Measurements from ENCODE around the gene APBA1. TPM values are rescaled to one million over a fixed set of nuclear protein-coding genes. Genes with fewer than 3 reads are reported as not detected.
"Not testable (repeated sequence)": the region's sequence is repeated elsewhere in the genome, so short reads cannot be mapped to it uniquely, and the experiment has no call there.

APBA1 gene
- total RNA-seq, 1 donor from 2014 or later: 3.4 TPM

DNA sequence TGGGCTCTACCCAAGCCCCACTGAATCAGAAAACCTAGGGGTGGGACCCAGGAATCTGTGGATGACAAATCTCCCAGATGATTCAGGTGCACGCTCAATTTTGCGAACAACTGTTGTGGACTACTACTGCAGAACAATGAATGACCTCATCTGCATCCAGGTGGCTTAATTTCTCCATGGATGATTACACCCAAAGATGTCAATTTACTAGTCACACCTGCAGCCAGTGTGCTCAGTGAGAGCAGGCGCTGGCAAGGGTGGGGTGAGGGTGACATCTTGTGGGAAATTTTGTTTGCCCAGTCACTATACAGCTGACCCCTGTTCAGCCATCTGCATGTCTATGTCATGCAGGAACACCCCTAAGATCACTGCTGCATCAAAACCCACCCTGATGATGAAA lies 229.0 kb downstream of the APBA1 start:
- peaks cover 11% of the 10 kb centered on the region for H3K4me1 ChIP-seq
- no peak for DNase-seq (ENCODE audit: low spot score)
- no peaks in the 10 kb centered on the region for H3K79me2 ChIP-seq (ENCODE audit: low read depth)
- no peak overlapping the region for H2AFZ ChIP-seq (replicated peaks)
- no peaks in the 10 kb centered on the region for H3F3A ChIP-seq (ENCODE audit: low read depth)
- H3K27ac Mint-ChIP-seq: no peak overlapping the region
- H3K27me3 Mint-ChIP-seq (ENCODE audit: insufficient read depth, low read depth): peaks cover 11% of the 10 kb centered on the region
- H3K36me3 ChIP-seq: no peaks in the 10 kb centered on the region
- H3K4me2 ChIP-seq: no peak overlapping the region
- H3K9ac ChIP-seq: no peak overlapping the region
- no peaks in the 10 kb centered on the region for H3K9me3 ChIP-seq (ENCODE audit: low read depth)
- H3K36me3 Mint-ChIP-seq: peaks cover 4% of the 10 kb centered on the region
- no peaks in the 10 kb centered on the region for H4K20me1 ChIP-seq (ENCODE audit: low read depth)
- peaks cover 44% of the 10 kb centered on the region for H3K4me1 Mint-ChIP-seq
- TF ChIP-seq, protein P1, sequence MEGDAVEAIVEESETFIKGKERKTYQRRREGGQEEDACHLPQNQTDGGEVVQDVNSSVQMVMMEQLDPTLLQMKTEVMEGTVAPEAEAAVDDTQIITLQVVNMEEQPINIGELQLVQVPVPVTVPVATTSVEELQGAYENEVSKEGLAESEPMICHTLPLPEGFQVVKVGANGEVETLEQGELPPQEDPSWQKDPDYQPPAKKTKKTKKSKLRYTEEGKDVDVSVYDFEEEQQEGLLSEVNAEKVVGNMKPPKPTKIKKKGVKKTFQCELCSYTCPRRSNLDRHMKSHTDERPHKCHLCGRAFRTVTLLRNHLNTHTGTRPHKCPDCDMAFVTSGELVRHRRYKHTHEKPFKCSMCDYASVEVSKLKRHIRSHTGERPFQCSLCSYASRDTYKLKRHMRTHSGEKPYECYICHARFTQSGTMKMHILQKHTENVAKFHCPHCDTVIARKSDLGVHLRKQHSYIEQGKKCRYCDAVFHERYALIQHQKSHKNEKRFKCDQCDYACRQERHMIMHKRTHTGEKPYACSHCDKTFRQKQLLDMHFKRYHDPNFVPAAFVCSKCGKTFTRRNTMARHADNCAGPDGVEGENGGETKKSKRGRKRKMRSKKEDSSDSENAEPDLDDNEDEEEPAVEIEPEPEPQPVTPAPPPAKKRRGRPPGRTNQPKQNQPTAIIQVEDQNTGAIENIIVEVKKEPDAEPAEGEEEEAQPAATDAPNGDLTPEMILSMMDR (IDR thresholded peaks at IDR 0.05): no peak
- TF ChIP-seq EZH2phosphoT487 (IDR thresholded peaks at IDR 0.05): no peak
- no peak for TF ChIP-seq EZH2 (IDR thresholded peaks at IDR 0.05)
- H3K4me3 ChIP-seq: no peak overlapping the region
- no peaks in the 10 kb centered on the region for H3K27me3 ChIP-seq
- H3K4me3 Mint-ChIP-seq: no peak overlapping the region
- H3K9me3 Mint-ChIP-seq: peaks cover 10% of the 10 kb centered on the region
- no peak overlapping the region for H3K27ac ChIP-seq

DNA sequence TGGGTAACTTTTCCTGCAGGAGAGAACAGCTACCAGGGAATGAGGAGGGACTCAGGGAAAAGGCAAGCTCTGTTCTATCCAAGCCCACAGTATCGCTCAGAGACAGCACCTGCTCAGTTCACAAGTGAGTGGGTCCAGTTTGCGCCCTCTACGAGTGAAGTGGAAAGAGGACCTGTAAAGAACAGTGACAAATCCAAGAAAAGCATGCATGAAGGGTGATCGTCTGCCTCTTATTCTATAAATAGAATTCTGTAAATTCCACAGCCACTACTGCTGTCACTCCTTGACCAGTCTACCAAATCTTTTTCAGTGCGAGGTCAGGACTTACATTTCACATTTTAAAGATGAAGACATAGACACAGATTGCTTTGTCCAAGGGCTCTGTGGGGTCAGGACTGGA lies 229.7 kb downstream of the APBA1 start:
- H3K27me3 Mint-ChIP-seq (ENCODE audit: insufficient read depth, low read depth): peaks cover 9% of the 10 kb centered on the region
- no peak overlapping the region for H3K4me3 Mint-ChIP-seq
- Histone ChIP-seq H3K27me3 (no peaks in the 10 kb centered on the region), H3K9me3 (ENCODE audit: low read depth) (no peaks in the 10 kb centered on the region), H3K9ac (no peak overlapping the region), H3K4me2 (no peak overlapping the region), H3K27ac (no peak overlapping the region), H4K20me1 (ENCODE audit: low read depth) (no peaks in the 10 kb centered on the region), H3K4me1 (peaks cover 11% of the 10 kb centered on the region), H2AFZ (replicated peaks) (no peak overlapping the region), H3K79me2 (ENCODE audit: low read depth) (no peaks in the 10 kb centered on the region), H3F3A (ENCODE audit: low read depth) (no peaks in the 10 kb centered on the region), H3K36me3 (no peaks in the 10 kb centered on the region), H3K4me3 (no peak overlapping the region)
- no peak for TF ChIP-seq EZH2 (IDR thresholded peaks at IDR 0.05)
- peaks cover 6% of the 10 kb centered on the region for H3K9me3 Mint-ChIP-seq
- H3K4me1 Mint-ChIP-seq: peaks cover 41% of the 10 kb centered on the region
- peaks cover 2% of the 10 kb centered on the region for H3K36me3 Mint-ChIP-seq
- H3K27ac Mint-ChIP-seq: peak overlapping the region; percentile 64
- no peak for DNase-seq (ENCODE audit: low spot score)

DNA sequence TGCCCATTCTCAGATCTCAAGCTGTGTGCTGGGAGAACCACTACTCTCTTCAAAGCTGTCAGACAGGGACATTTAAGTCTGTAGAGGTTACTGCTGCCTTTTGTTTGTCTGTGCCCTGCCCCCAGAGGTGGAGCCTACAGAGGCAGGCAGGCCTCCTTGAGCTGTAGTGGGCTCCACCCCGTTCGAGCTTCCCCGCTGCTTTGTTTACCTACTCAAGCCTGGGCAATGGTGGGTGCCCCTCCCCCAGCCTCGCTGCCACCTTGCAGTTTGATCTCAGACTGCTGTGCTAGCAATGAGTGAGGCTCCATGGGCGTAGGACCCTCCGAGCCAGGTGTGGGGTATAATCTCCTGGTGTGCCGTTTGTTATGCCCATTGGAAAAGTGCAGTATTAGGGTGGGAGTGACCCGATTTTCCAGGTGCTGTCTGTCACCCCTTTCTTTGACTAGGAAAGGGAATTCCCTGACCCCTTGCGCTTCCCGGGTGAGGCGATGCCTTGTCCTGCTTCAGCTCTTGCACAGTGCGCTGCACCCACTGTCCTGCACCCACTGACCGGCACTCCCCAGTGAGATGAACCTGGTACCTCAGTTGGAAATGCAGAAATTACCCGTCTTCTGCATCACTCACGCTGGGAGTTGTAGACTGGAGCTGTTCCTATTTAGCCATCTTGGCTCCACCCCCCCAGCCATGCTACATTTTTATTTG lies 231.8 kb downstream of the APBA1 start:
- not testable (repeated sequence) for H3K27me3 ChIP-seq; H3K27ac ChIP-seq; H3K4me3 ChIP-seq; H3K36me3 Mint-ChIP-seq; H3F3A ChIP-seq (ENCODE audit: low read depth); H3K36me3 ChIP-seq; H3K4me3 Mint-ChIP-seq; H3K27ac Mint-ChIP-seq; H2AFZ ChIP-seq (replicated peaks); H3K4me2 ChIP-seq; H3K79me2 ChIP-seq (ENCODE audit: low read depth); H3K9ac ChIP-seq; H4K20me1 ChIP-seq (ENCODE audit: low read depth); DNase-seq (ENCODE audit: low spot score); H3K9me3 Mint-ChIP-seq; H3K9me3 ChIP-seq (ENCODE audit: low read depth); H3K27me3 Mint-ChIP-seq (ENCODE audit: insufficient read depth, low read depth)
- peaks cover 30% of the 10 kb centered on the region for H3K4me1 Mint-ChIP-seq
- H3K4me1 ChIP-seq: peaks cover 11% of the 10 kb centered on the region

DNA sequence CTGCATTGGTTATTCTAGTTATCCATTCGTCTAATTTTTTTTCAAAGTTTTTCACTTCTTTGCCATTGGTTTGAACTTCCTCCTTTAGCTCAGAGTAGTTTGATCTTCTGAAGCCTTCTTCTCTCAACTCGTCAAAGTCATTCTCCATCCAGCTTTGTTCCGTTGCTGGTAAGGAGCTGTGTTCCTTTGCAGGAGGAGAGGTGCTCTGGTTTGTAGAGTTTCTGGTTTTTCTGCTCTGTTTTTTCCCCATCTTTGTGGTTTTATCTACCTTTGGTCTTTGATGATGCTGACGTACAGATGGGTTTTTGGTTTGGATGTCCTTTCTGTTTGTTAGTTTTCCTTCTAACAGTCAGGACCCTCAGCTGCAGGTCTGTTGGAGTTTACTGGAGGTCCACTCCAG lies 232.5 kb downstream of the APBA1 start:
- not testable (repeated sequence) for H4K20me1 ChIP-seq (ENCODE audit: low read depth); H3K4me1 ChIP-seq; H3K4me2 ChIP-seq; H3K36me3 ChIP-seq; H3K27ac ChIP-seq; H3K4me3 Mint-ChIP-seq; H3K27me3 ChIP-seq; H3K9me3 ChIP-seq (ENCODE audit: low read depth); H3K9me3 Mint-ChIP-seq; H3F3A ChIP-seq (ENCODE audit: low read depth); H2AFZ ChIP-seq (replicated peaks); H3K9ac ChIP-seq; H3K4me3 ChIP-seq; DNase-seq (ENCODE audit: low spot score); H3K79me2 ChIP-seq (ENCODE audit: low read depth); H3K27me3 Mint-ChIP-seq (ENCODE audit: insufficient read depth, low read depth); H3K27ac Mint-ChIP-seq; H3K36me3 Mint-ChIP-seq
- peaks cover 23% of the 10 kb centered on the region for H3K4me1 Mint-ChIP-seq

DNA sequence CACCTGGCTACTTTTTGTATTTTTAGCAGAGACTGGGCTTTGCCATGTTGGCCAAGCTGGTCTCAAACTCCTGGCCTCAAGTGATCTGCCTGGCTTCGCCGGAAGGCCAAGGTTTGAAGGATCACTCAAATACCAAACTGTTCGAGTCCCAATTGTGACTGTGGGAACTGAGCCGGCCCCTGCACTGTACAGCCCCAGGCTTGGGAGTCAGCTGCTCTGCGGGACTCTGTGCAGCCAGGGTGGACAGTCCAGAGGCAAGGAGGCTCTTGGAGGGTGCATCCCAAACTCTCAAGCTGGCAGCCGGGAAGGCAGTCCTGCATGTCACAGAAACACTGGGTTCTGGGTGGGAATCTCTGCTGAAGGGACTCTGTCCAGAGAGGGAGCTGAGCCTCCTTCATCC lies 238.2 kb downstream of the APBA1 start:
- Mint-ChIP-seq H3K4me1 (peaks cover 14% of the 10 kb centered on the region), H3K27me3 (ENCODE audit: insufficient read depth, low read depth) (peaks cover 6% of the 10 kb centered on the region), H3K27ac (no peak overlapping the region), H3K36me3 (peaks cover 6% of the 10 kb centered on the region), H3K9me3 (peaks cover 11% of the 10 kb centered on the region), H3K4me3 (no peak overlapping the region)
- no peak for TF ChIP-seq EZH2 (IDR thresholded peaks at IDR 0.05)
- TF ChIP-seq, protein P1 (IDR thresholded peaks at IDR 0.05): no peak
- TF ChIP-seq EZH2phosphoT487 (IDR thresholded peaks at IDR 0.05): no peak
- no peak overlapping the region for H3K27ac ChIP-seq
- no peaks in the 10 kb centered on the region for H3K27me3 ChIP-seq
- no peak for DNase-seq (ENCODE audit: low spot score)
- H4K20me1 ChIP-seq (ENCODE audit: low read depth): no peaks in the 10 kb centered on the region
- H3K4me2 ChIP-seq: no peak overlapping the region
- H3K79me2 ChIP-seq (ENCODE audit: low read depth): no peaks in the 10 kb centered on the region
- no peak overlapping the region for H3K9ac ChIP-seq
- no peaks in the 10 kb centered on the region for H3F3A ChIP-seq (ENCODE audit: low read depth)
- H3K9me3 ChIP-seq (ENCODE audit: low read depth): no peaks in the 10 kb centered on the region
- no peak overlapping the region for H3K4me3 ChIP-seq
- no peak overlapping the region for H2AFZ ChIP-seq (replicated peaks)
- H3K4me1 ChIP-seq: peaks cover 10% of the 10 kb centered on the region
- H3K36me3 ChIP-seq: no peaks in the 10 kb centered on the region

Measured in neural progenitor cell (in vitro differentiated cells).